GM18502 (cell line): Measurements from ENCODE around the gene TEAD4.

Source experiments
- ATAC-seq: cut with Tn5 transposase; IDR thresholded peaks from one replicate; pipeline ENCODE4 v1.9.1; 2021; ENCODE audit warnings: mild to moderate bottlenecking; ENCODE audit not compliant: unreplicated experiment, poor library complexity

TEAD4 gene

GRCh38 chr12:2960390-2960956 lies 1.3 kb downstream of the TEAD4 start:
- ATAC-seq = no peak

GRCh38 chr12:2960996-2961616 lies 1.9 kb downstream of the TEAD4 start:
- ATAC-seq = no peak

- no peak for ATAC-seq
Measured at GRCh38 chr12:2961705-2962104, 2.5 kb downstream of the TEAD4 start.

GRCh38 chr12:2963154-2963759 lies 4.1 kb downstream of the TEAD4 start:
- ATAC-seq = no peak

GRCh38 chr12:2963760-2964292 lies 4.6 kb downstream of the TEAD4 start:
- no peak for ATAC-seq

GRCh38 chr12:2967651-2968050 lies 8.5 kb downstream of the TEAD4 start:
- ATAC-seq = no peak

GRCh38 chr12:2970744-2971143 lies 11.5 kb downstream of the TEAD4 start:
- no peak for ATAC-seq

GRCh38 chr12:2973566-2973965 lies 14.4 kb downstream of the TEAD4 start:
- no peak for ATAC-seq

- ATAC-seq = no peak
Measured at GRCh38 chr12:2974560-2974971, 15.4 kb downstream of the TEAD4 start.

GRCh38 chr12:2976581-2976996 lies 17.4 kb downstream of the TEAD4 start:
- ATAC-seq = no peak

GRCh38 chr12:2977776-2978175 lies 18.6 kb downstream of the TEAD4 start:
- no peak for ATAC-seq

- no peak for ATAC-seq
Measured at GRCh38 chr12:2979806-2980205, 20.6 kb downstream of the TEAD4 start.

GRCh38 chr12:2980630-2981029 lies 21.4 kb downstream of the TEAD4 start:
- no peak for ATAC-seq

GRCh38 chr12:2982361-2982760 lies 23.2 kb downstream of the TEAD4 start:
- no peak for ATAC-seq

- no peak for ATAC-seq
Measured at GRCh38 chr12:2984249-2984648, 25.1 kb downstream of the TEAD4 start.

- no peak for ATAC-seq
Measured at GRCh38 chr12:2984698-2985097, 25.5 kb downstream of the TEAD4 start.

GRCh38 chr12:2986876-2987275 lies 27.7 kb downstream of the TEAD4 start:
- ATAC-seq = no peak

GRCh38 chr12:2988494-2988893 lies 29.3 kb downstream of the TEAD4 start:
- no peak for ATAC-seq

GRCh38 chr12:2992724-2993123 lies 33.5 kb downstream of the TEAD4 start:
- no peak for ATAC-seq

GRCh38 chr12:2997989-2998670 lies 38.9 kb downstream of the TEAD4 start:
- no peak for ATAC-seq

- ATAC-seq = no peak
Measured at GRCh38 chr12:2998789-2999264, 39.6 kb downstream of the TEAD4 start.
